Ovary (tissue), 9 donors: Measurements from ENCODE around the gene PANK1. TPM values are rescaled to one million over a fixed set of nuclear protein-coding genes. Genes with fewer than 3 reads are reported as not detected.

ENCODE experiments used
- DNase-seq, 5 donors: peaks; one replicate each; pipeline ENCODE4 v3.0.0-alpha.2; 2019 to 2020
- H3K27ac ChIP-seq, 2 donors: fragments of 200-600 bp; one replicate each; pipeline versions ENCODE4 v1.5.1 to v1.8.0; 2019 to 2022
- H3K27me3 ChIP-seq: fragments of 200-600 bp; one replicate; pipeline ENCODE4 v1.8.0; 2022
- H3K36me3 ChIP-seq: fragments of 200-600 bp; sonication (generic); one replicate; pipeline ENCODE4 v1.5.1; 2019
- H3K4me1 ChIP-seq: one replicate; pipeline ENCODE4 v1.8.1; 2013; ENCODE audit warnings: mild to moderate bottlenecking, moderate library complexity; ENCODE audit not compliant: insufficient read depth
- H3K4me3 ChIP-seq: fragments of 200-600 bp; sonication (generic); one replicate; pipeline ENCODE4 v1.5.1; 2017
- H3K9me3 ChIP-seq, 2 donors: fragments of 200-600 bp in 1 of 2; sonication (generic) in 1 of 2; one replicate each; pipeline versions ENCODE4 v1.5.1 to v1.8.1; 2013 to 2019; ENCODE audit warnings: mild to moderate bottlenecking in 1 of 2, moderate library complexity in 1 of 2
- CTCF ChIP-seq, 3 donors: fragments of 450-650 bp in 2 of 3; fragments of 200-600 bp in 1 of 3; IDR thresholded peaks; one replicate each; pipeline versions ENCODE4 v1.5.1 to v1.8.0; 2016 to 2022; ENCODE audit warnings: antibody characterized with exemption in 3 of 3, mild to moderate bottlenecking in 1 of 3
- EP300 ChIP-seq: sonication (generic); formaldehyde crosslinking; IDR thresholded peaks from one replicate; pipeline ENCODE4 v1.6.1; 2017; ENCODE audit warnings: antibody characterized with exemption
- POLR2A ChIP-seq: fragments of 450-650 bp; IDR thresholded peaks from one replicate; pipeline ENCODE4 v1.6.1; 2017; ENCODE audit warnings: antibody characterized with exemption, mild to moderate bottlenecking, moderate library complexity
- WGBS, 3 donors: extraction: QIAGEN DNeasy Blood & Tissue Kit in 1 of 3; methylation state at CpG; one replicate each; pipeline versions ENCODE4 v1.1.5 to v1.1.7; 2013 to 2017; 5-methylcytosine and 5-hydroxymethylcytosine counted together
- intact Hi-C, 4 donors: fragments of 100-400 bp; cut with DNase I; formaldehyde crosslinking; loops; one replicate each; pipeline versions ENCODE4 v1.11.0 to v1.15.1; 2022 to 2023
- polyA plus RNA-seq, 2 donors: library from polyadenylated mRNA; stranded (reverse); fragments of 200-250 nt in 1 of 2; fragments of 350-450 nt in 1 of 2; fragmentation: Illumina TruSeq in 1 of 2; extraction: RNeasy Lipid Tissue Mini Kit (QIAGEN cat#74804) in 1 of 2; gene quantifications; one replicate each; pipeline ENCODE4 v1.2.3, GENCODE V29; 2013 to 2014
- total RNA-seq, 7 donors: library from RNA; depleted of rRNA in 2 of 7; stranded (reverse); fragments of >200 nt in 2 of 7; fragmentation: NEBNext Ultra II Directional in 3 of 7; extraction: Animal tissue kit (Norgen Biotek cat#: 25700) in 3 of 7; gene quantifications; one replicate each; pipeline versions ENCODE4 v1.1.0 to v1.2.4, GENCODE V29; 2016 to 2023
- donor health status: DM: no; HTN: no; CAD: no; lungs with moderate emphysema.
- donor health status: DM: no; HTN: no; CAD: no.
- donor health status: Bipolar disorder and iron deficiency.
- donor health status: DM: yes; HTN: yes; CAD: no.
- donor health status: DM: no; HTN: no; CAD: no.
- donor health status: DM: yes; HTN: yes; CAD: no.

Gene PANK1
- total and polyA plus RNA-seq, 9 donors: 1.7 to 6.2 (median 4.5) TPM

- Histone ChIP-seq H3K9me3 (no peaks in the 10 kb centered on the region), H3K36me3 (no peaks in the 10 kb centered on the region), H3K4me3 (no peak overlapping the region), H3K4me1 (no peaks in the 10 kb centered on the region), H3K27ac (no peak overlapping the region), H3K27me3 (no peaks in the 10 kb centered on the region)
- no peak for TF ChIP-seq CTCF (IDR thresholded peaks at IDR 0.05)
- 56 to 71% (median 61%) methylated on average over 10 of the region's 10 CpGs for WGBS, 3 donors
- intact Hi-C loops: no loop called here
- DNase-seq: no peak
These were observed 14.4 kb upstream of the PANK1 start for GRCh38 chr10:89659143-89660131.

GRCh38 chr10:89657302-89657701 lies 12.3 kb upstream of the PANK1 start:
- 29 to 53% (median 33%) methylated on average over 1 of the region's 1 CpG for WGBS, 3 donors
- Histone ChIP-seq H3K4me3 (no peak overlapping the region), H3K36me3 (no peaks in the 10 kb centered on the region), H3K4me1 (no peaks in the 10 kb centered on the region), H3K27ac (no peak overlapping the region), H3K9me3 (no peaks in the 10 kb centered on the region), H3K27me3 (no peaks in the 10 kb centered on the region)
- intact Hi-C loops: no loop called here
- DNase-seq: no peak
- no peak for TF ChIP-seq EP300
- no peak for TF ChIP-seq CTCF (IDR thresholded peaks at IDR 0.05)
- TF ChIP-seq POLR2A: no peak

GRCh38 chr10:89655722-89656121 lies 10.7 kb upstream of the PANK1 start:
- intact Hi-C loops: no loop called here
- H3K4me1 ChIP-seq: no peaks in the 10 kb centered on the region
- H3K27me3 ChIP-seq: no peaks in the 10 kb centered on the region
- H3K27ac ChIP-seq: no peak overlapping the region
- no peaks in the 10 kb centered on the region for H3K9me3 ChIP-seq
- no peak for DNase-seq
- no peak overlapping the region for H3K4me3 ChIP-seq
- 79 to 91% (median 80%) methylated on average over 1 of the region's 1 CpG for WGBS, 3 donors
- no peak for TF ChIP-seq EP300
- TF ChIP-seq CTCF (IDR thresholded peaks at IDR 0.05): no peak
- TF ChIP-seq POLR2A: no peak
- H3K36me3 ChIP-seq: no peaks in the 10 kb centered on the region

- Histone ChIP-seq H3K36me3 (no peaks in the 10 kb centered on the region), H3K27ac (no peak overlapping the region), H3K27me3 (no peaks in the 10 kb centered on the region), H3K4me3 (no peak overlapping the region), H3K4me1 (no peaks in the 10 kb centered on the region), H3K9me3 (no peaks in the 10 kb centered on the region)
- 60 to 68% (median 67%) methylated on average over 6 of the region's 6 CpGs for WGBS, 3 donors
- DNase-seq: no peak
- intact Hi-C loops: no loop called here
- TF ChIP-seq CTCF (IDR thresholded peaks at IDR 0.05) (no peak), EP300 (no peak), POLR2A (no peak)
These were observed 8.4 kb upstream of the PANK1 start for GRCh38 chr10:89653410-89653869.
